GM19239 (cell line): Measurements from ENCODE around the gene THSD4.
"Not testable (repeated sequence)": the region's sequence is repeated elsewhere in the genome, so short reads cannot be mapped to it uniquely, and the experiment has no call there.

Experiments
- DNase-seq: peaks from one replicate; pipeline ENCODE4 v3.0.0; 2011; ENCODE audit warnings: low spot score; ENCODE audit not compliant: insufficient read length
- FAIRE-seq: peaks from 2 replicates; lab custom pipeline; 2011; peaks lifted over from hg19 to GRCh38; lab: Jason Lieb, UNC

THSD4 gene

GRCh38 chr15:71705151-71705550 is 589.9 kb downstream of the THSD4 start:
- FAIRE-seq (no peak), DNase-seq (no peak)

- FAIRE-seq (no peak), DNase-seq (no peak)
Measured at GRCh38 chr15:71706461-71707229, 591.4 kb downstream of the THSD4 start.

GRCh38 chr15:71707230-71708050 is 592.2 kb downstream of the THSD4 start:
- FAIRE-seq (no peak), DNase-seq (no peak)

- DNase-seq (no peak), FAIRE-seq (no peak)
Measured at GRCh38 chr15:71708051-71708429, 592.8 kb downstream of the THSD4 start.

- DNase-seq = no peak
- no peak for FAIRE-seq
Measured at GRCh38 chr15:71708741-71709140, 593.5 kb downstream of the THSD4 start.

- no peak for DNase-seq
- no peak for FAIRE-seq
Measured at GRCh38 chr15:71709808-71710418, 594.6 kb downstream of the THSD4 start.

GRCh38 chr15:71712182-71712581 is 596.9 kb downstream of the THSD4 start:
- FAIRE-seq (no peak), DNase-seq (no peak)

GRCh38 chr15:71713191-71713809 is 598.0 kb downstream of the THSD4 start:
- FAIRE-seq = no peak
- no peak for DNase-seq

GRCh38 chr15:71715914-71716313 is 600.6 kb downstream of the THSD4 start:
- no peak for DNase-seq
- no peak for FAIRE-seq

GRCh38 chr15:71716990-71717389 is 601.7 kb downstream of the THSD4 start:
- FAIRE-seq (no peak), DNase-seq (no peak)

- FAIRE-seq (no peak), DNase-seq (no peak)
Measured at GRCh38 chr15:71718116-71718910, 603.0 kb downstream of the THSD4 start.

- DNase-seq (no peak), FAIRE-seq (no peak)
Measured at GRCh38 chr15:71723344-71723743, 608.1 kb downstream of the THSD4 start.

- FAIRE-seq, DNase-seq: not testable (repeated sequence)
Measured at GRCh38 chr15:71725207-71725955, 610.1 kb downstream of the THSD4 start.

GRCh38 chr15:71728881-71729280 is 613.6 kb downstream of the THSD4 start:
- DNase-seq (no peak), FAIRE-seq (no peak)

- FAIRE-seq (no peak), DNase-seq (no peak)
Measured at GRCh38 chr15:71729319-71729718, 614.0 kb downstream of the THSD4 start.

GRCh38 chr15:71730277-71731144 is 615.2 kb downstream of the THSD4 start:
- peak; percentile 85 for FAIRE-seq
- DNase-seq = peak; percentile 44

GRCh38 chr15:71732636-71733035 is 617.4 kb downstream of the THSD4 start:
- DNase-seq (no peak), FAIRE-seq (no peak)

GRCh38 chr15:71733122-71733521 is 617.9 kb downstream of the THSD4 start:
- DNase-seq = no peak
- FAIRE-seq = no peak
